Endometrial microvascular endothelial cells (primary cell): Measurements from ENCODE around the gene MFAP2. TPM values are rescaled to one million over a fixed set of nuclear protein-coding genes. Genes with fewer than 3 reads are reported as not detected.

Experiments used
- in situ Hi-C: cut with HindIII; loops from 2 replicates; pipeline ENCODE4 v1.10.0; 2017; ENCODE audit warnings: low sequenced_read_pairs, low pct_unique_long_range_greater_than_20kb; ENCODE audit errors: inconsistent ontology term
- total RNA-seq: library from RNA; depleted of rRNA; stranded (reverse); fragments of >200 nt; gene quantifications from one replicate; pipeline ENCODE4 v1.2.3, GENCODE V29; 2015; ENCODE audit errors: inconsistent ontology term

The MFAP2 gene, protein sequence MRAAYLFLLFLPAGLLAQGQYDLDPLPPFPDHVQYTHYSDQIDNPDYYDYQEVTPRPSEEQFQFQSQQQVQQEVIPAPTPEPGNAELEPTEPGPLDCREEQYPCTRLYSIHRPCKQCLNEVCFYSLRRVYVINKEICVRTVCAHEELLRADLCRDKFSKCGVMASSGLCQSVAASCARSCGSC
- total RNA-seq, result 10.4 TPM

DNA sequence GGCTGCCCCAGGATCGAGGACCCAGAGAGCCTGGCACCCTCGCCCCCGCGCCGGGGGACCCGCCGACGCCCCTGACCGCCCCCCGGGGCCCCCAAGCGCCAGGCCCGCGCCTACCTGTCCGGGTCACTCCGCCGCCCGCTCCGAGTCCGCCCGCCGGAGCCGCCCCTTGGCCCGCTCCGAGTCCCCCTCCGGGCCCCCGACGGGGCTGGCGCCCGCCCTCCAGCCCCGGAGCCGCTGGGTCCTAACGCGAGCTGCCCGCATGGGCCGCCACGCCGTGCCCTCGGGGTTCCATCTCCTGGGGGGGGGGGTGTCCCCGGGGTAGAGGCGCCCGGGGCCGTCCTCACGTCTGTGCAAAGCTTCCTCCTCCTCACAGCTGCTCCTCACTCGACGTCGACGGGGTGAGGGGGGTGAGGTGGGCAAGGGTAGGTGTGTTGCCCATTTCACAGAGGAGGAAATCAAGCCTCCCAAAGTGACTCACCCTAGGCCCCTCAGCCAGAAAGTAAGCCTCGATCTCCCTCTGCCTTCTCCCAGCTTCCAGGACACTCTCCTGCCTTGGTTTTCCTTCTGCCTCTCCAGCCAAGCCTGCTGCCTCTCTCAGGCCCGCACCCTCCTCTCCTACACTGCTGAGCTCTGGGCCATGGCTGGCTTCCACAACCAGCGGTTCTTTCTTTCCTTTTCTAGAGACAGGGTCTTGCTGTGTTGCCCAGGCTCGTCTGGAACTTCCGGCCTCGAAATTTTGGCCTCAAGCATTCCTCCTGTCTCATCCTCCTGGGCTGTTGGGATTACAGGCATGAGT lies at the start of gene MFAP2:
MFAP2 (minus strand) TSS at position 148 of the 796 bp plus-strand sequence. CDS start 2,347 bp downstream, outside the sequence.
- in situ Hi-C loops, result no loop called here

DNA sequence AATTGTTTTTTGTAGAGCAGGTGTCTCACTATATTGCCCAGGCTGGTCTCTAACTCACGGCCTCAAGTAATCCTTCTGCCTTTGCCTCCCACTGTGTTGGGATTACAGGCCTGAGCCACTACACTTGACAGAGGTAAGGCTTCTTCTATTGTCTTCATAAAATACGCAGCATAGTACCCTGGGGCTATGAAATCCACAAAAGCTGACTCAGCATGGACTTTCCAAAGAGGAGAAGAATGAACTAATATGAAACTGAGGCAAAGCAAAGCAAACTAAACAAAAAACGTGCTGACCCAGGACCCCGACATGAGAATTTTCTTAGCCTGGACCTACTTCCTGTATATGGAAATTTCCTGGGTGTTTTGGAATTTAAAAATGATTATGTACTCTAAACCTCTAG lies 49.8 kb upstream of the MFAP2 start:
- in situ Hi-C loops, result no loop called here

DNA sequence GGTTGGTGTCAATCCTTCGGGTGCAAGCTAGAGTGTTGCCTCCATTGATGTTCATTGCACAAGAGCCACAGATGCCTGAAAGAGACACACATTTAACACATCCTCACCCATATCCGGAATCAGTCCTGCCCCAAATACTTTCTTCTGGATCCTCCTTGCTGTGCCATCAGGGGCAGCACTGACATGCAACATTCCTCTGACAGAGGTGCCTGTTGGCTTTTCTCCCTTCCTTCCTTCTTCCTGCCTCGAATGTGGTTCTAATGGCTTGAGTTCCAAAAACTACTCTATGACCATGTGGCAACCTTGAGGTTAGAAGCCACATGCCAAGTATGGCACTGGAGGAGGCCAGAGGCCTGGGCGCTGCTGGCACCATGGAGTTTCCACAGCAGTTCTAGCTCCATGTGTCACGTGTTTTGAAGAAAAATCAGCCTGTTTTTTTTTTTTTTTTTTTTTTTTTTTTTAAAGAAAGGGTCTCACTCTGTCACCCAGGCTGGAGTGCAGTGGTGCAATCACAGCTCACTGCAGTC lies 48.3 kb upstream of the MFAP2 start:
- in situ Hi-C loops, result no loop called here

DNA sequence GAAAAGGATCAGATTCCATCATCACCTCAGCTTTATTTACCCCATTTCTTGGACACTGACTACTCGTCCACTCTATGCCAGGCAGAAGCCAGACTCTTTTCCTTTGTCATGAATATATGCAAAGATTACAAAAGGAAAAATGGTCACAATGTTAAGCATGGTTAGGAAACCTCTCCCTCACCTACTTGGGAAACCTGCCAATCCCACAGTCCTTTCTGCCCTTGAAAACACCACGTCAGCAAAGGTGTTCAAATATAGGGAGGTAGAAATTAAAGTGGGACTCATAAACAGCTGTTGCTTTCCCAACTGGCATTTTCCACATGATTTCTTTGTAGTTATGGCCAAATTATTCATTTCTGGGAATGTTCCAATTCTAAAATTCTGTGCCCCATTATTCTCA lies 47.5 kb upstream of the MFAP2 start:
- in situ Hi-C loops, result no loop called here

DNA sequence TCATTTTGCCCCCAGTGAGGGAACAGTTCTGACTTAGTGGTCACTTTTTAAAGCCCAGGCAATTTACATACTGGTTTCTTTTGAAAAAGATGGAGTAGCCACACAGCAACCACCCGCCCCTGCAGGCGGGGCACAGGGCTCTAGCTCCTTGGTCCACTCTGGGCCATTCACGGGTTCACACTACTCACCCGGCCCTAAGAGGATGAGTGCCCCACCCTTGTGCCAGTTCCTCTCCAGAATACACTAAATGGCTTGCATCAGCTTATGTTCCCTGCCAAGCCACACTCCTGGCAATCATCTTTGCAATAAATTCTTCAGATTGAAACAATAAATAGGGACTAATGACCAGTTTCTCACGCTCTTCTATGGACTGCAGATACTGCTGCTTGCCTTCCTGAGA lies 47.0 kb upstream of the MFAP2 start:
- in situ Hi-C loops, result no loop called here

DNA sequence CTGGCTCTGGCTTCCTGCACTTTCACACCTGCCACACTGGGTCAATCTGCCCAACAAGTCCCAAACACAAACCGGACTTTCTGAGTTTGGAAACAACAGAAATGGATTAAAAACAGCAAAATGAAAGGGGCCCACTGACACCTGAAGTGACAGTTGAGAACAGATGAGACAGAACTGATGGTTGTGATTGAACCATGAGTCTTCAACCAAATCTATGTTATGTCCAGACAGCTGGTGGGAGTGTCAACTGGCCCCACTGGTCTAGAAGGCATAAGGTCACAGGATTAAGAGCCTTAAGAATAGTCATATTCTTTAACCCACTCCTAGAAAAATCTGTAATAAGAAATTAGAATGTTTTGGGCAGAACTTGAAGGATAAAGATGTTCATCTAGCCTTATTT lies 44.3 kb upstream of the MFAP2 start:
- in situ Hi-C loops, result no loop called here

DNA sequence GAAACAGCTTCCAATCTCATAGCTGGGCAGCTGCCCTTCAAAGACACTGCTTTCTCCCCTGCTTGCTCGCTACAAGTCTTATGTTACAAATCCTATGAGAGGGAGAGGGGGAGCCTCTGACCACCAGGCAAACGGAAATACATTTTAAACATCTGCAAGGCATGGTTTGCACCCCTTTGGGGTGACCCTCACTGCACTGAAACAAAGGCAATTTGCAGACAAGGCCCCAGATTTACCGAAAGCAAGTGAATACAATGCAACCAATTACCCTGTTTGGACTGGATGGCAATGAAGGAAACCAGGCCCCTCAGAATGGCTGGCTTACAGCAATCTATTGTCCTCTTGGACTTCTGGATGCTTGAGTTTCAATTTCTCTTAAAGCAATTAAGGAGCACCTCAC lies 43.2 kb upstream of the MFAP2 start:
- in situ Hi-C loops, result no loop called here

DNA sequence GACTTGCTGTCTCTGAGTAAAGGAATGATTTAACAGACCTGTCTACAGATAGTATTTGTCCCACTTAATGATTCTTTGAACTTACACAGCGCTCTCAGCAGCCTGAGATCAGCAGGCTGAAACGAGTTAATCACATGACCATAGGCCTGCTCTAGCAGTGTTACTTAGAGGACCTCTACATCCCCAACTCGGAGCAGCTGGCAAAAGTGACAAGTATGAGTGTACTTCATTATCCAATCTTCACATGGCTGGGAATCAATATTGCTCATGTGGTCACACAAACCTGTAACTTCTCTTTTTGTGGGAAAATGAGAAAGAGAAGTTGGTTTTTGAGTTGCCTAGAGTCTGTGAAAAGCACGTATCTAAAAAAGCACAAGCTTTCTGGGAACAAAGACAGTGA lies 42.7 kb upstream of the MFAP2 start:
- in situ Hi-C loops, result no loop called here

DNA sequence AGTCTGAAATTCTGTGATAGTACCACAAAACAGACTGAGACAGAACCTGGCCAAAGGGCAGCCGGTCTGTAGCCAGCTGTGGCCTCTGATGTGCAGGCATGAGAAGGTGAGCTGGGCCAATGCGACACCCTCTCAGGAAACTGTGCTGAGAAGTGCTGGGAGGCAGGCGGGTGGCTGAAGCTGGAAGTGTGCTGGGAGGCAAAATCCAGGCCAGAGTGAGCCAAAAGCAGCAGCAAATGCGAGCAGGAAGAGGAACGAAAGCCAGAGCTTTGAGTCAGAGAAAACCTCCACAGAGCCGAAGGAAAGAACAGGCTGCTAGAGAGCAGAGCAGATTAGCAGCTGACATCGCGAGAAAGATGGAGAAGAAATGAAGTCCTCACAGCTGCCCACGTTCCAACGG lies 41.5 kb upstream of the MFAP2 start:
- in situ Hi-C loops, result no loop called here

DNA sequence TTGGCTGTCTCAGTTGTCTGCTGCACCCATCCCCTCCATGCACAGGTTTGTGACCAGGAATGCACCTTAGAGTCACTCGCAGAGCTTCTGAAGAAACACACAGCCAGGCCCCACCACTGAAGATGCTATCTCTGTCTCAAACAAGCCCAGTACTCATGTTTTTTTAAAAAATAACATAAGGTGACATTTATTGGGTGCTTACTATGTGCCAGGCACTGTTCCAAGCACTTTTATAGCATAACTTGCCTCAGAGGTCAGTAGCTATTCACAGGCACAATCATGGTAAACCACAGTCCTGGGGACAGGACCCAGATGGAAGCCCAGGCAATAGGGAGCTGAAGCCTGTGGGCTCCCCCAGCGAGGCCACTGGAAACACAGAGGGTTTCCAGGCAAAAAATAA lies 40.1 kb upstream of the MFAP2 start:
- in situ Hi-C loops, result no loop called here

DNA sequence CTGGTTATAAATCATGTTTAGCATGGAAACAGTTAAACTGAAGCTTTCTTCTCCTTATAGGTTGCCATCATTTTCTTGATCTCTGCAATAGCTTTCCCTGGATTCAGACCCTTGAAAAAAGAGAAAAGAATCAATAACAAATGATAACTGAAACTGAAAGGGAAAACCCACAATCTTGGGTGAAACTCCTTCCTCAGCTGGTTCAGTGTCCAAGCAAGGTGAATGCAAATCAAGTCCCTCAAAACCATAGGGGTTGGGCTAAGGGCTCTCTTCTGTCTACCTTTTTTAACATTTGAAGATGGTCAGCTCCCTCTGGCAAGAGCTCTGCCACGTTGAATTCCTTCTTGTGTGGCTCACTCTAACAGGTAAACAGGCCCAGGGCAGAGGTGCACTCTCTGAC lies 38.4 kb upstream of the MFAP2 start:
- in situ Hi-C loops, result no loop called here

DNA sequence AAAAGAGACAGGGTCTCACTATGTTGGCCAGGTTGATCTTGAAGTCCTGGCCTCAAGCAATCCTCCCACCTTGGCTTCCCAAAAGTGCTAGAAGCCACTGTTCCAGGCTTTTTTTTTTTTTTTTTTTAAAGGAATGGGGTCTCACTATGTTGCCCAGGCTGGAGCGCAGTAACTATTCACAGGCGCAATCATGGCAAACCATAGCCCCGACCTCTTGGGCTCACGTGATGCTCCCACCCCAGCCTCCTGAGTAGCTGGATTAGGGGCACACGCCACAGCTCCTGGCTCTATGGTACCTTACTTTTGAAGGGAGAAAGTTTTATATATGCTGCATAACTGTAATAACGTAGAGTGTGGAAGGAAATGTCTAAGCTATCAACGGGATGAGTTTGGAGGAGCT lies 37.0 kb upstream of the MFAP2 start:
- in situ Hi-C loops, result no loop called here

DNA sequence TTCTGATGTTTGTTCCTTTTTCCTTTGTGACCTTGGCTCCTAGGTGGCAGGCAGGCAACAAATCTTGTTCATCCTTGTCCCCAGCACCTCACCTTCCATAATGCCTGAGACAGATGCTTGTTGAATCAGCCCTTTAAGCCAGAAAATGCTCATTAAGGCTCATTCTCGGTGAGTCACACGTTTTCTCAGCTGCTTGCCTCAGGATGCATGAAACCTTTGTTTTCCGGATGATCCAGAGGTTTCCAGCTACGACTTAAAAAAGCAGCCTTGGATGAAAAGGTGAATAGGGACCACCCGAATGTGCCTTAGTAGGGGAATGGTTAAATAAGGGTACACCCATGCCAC lies 35.9 kb upstream of the MFAP2 start:
- in situ Hi-C loops, result no loop called here

DNA sequence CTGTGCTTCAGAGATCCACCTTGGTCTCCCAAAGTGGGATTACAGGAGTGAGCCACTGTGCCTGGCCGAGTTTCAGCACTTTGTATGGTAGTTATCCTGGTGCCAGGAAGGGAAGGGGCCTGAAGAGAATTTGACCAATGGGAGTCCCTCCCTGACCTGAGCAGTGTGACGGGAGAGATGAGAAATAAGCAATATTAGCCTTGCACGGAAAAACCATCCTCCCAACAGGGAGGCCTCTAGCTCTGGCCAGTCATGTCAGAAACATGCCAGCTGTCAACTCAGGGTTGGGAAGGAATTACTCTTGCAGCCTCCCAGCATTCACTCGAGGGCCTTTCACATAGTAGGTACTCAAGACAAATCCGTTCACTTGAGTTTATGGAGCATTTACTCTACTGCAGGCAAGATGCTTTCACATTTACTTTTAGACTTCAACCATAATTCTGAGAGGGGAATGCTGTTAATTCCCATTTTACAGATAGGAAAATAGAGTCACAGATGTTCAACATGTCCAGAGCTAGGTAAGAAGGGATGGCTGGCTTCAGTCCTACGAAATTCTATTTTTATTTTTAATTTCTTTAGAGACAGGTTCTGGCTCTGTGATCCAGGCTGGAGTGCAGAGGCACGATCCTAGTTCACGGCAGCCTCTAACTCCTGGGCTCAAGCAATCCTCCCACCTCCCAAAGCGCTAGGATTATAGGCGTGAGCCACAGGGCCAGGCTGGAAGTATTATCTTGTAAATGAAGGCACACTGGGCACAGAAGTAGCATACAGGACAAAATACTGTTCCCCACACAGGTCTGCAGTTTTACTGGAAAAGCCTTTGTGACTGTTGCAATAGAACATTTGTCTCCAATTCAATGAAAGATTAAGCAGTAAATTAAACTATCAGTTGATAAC lies 34.5 kb upstream of the MFAP2 start:
- in situ Hi-C loops, result no loop called here

DNA sequence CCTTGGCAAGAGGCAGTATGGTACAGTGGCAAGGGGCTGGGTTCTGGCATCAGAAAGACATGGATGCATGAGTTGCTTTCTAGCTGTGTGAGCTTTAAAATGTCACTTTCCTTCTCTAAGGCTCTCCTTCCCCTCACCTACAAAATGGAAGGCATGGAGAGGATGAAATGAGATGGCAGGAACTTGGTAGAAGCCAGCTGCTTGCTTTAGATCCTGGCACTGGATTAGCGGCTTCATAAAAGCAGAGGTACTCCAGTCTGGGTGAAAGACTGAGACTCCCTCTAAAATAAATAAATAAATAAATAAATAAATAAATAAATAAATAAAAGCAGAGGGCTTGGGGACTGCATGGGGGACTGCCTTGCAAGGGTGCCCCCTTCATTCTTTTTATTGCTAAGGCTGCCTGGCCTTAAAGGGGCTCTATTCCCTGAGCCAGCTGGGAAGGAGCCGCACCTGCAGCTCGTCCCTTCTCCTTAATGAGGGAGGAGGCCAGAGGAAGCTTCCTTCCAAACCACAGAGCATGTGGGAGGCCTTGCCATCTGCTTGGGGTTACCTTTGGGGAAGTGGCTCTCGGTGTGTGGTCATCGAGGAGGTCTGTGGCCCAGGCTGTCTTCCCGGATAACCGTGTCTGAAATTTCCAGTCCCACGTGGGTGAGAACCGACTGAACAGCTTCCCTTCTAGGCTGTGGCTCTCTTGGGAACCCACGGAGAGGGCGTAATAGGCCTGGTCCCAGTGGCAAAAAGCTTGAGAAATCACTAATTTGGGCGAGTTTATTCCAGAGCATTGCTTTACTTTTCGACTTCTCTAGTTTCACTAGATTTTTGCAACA lies 33.3 kb upstream of the MFAP2 start:
- in situ Hi-C loops, result no loop called here

DNA sequence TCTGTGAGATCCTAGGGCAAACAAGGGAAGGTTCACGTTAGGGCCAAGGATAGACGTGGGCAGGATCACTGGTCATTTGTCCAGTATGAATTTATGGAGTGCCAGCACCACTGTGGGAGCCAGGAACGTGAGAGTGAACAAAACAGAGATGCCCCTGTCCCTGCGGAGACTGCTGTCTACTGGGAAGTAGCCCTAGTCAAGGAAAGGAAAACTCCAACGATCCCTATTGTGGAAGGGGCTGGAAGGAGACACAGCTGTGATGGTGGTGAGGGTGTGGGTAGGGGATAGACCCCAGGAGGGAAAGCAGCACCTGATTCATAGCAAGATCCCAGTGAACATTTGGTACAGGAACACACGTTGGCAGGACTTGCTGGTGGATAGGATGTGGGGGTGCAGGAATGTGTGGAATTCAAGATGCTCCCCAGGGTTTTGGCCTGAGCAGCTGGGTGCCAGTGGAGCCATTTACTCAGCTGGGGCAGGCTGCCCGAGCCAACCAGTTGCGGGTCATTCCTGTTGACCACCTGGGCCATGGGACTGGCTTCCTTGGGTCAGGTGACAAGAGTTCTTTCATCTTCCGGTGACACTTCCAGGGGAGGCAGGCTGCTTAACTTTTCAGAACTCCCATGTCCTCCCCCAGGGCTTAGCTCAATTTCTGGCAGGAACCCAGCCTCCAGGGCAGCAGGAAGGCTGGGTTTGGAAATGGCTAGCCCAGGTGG lies 32.5 kb upstream of the MFAP2 start:
- in situ Hi-C loops, result no loop called here

DNA sequence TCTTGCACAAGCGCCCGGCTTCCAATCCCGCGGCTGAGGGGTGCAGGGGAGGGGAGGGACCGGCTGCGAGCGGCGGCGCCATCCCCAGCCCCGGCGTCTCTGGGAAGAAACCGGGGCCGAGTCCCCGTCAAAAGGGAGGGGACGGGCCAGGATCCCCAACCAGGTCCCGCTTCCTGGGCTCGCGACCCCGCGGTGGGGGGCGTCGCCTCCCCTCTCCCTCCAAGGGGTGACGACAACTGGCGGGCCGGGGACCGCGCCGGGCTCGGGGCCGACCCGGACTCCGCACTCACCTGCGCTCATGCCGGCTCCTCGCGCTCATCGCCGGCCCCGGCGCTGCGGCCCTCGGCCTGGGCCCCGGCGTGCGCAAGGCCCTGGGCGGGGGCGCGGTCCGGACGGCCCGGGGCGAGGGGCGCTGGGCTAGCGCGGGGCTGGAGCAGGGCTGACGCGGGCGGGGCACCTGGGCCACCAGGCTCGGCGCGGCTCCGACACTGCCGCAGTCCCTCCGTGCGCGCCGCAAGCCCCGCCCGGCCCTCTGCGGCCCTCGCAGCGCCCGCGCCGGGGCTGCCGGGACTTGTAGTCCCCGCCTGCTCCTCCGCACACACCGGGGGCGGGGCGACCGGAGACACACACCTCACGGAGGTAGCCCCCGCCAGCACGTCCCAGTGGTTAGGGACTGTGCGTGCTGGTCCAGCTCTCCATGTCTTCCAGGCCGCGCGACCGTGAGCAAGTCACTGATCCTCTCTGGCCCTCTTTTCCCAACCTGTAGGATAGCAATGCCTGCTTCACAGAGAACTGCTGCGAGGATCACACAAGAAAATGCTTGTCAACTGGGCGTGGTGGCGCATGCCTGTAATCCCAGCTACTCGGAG lies 31.3 kb upstream of the MFAP2 start, which contains the start of gene ATP13A2:
ATP13A2 (minus strand) TSS at position 490 of the 869 bp plus-strand sequence; CDS start at position 300, 190 bp downstream.
- in situ Hi-C loops, result no loop called here
